K562 (cell line): Measurements from ENCODE around the gene MLX. TPM values are rescaled to one million over a fixed set of nuclear protein-coding genes. Genes with fewer than 3 reads are reported as not detected.

Experiments used
- CBFA2T3 ChIP-seq: fragments of 450-650 bp; IDR thresholded peaks from 2 replicates; pipeline ENCODE4 v1.6.1; 2017
- CBX1 ChIP-seq: sonication (generic); IDR thresholded peaks from 2 replicates; pipeline ENCODE4 v1.6.1; 2016; ENCODE audit warnings: antibody characterized with exemption, low read depth, mild to moderate bottlenecking
- FOXJ3 ChIP-seq: sonication (generic); formaldehyde crosslinking; IDR thresholded peaks from 2 replicates; pipeline ENCODE4 v1.4.0; 2020; ENCODE audit warnings: mild to moderate bottlenecking, missing genetic modification reagents
- FOXM1 ChIP-seq, 2 experiments: fragments of 450-650 bp in 1 of 2; sonication (generic) in 1 of 2; formaldehyde crosslinking in 1 of 2; IDR thresholded peaks; 2 replicates each; pipeline versions ENCODE4 v1.6.1 to v1.9.0; 2017 to 2022; ENCODE audit warnings: low read depth in 2 of 2, mild to moderate bottlenecking in 2 of 2, missing genetic modification reagents in 1 of 2, moderate library complexity in 1 of 2
- JUNB ChIP-seq: fragments of 450-650 bp; formaldehyde crosslinking; conservative IDR thresholded peaks from 2 replicates; pipeline ENCODE4 v1.4.0; 2020; ENCODE audit warnings: mild to moderate bottlenecking
- KAT2B ChIP-seq: IDR thresholded peaks from one replicate; pipeline ENCODE4 v1.6.1; 2012; ENCODE audit warnings: low read depth, mild to moderate bottlenecking, control low read depth, inconsistent platforms, low read length, moderate library complexity
- NFIX ChIP-seq: fragments of 250-450 bp; sonication (Bioruptor Pico); IDR thresholded peaks from 2 replicates; pipeline ENCODE4 v1.4.0; 2020; ENCODE audit warnings: low read depth, mild to moderate bottlenecking, moderate library complexity
- NFRKB ChIP-seq: fragments of 450-650 bp; IDR thresholded peaks from 2 replicates; pipeline ENCODE4 v1.6.1; 2016; ENCODE audit warnings: low read depth
- ZNF174 ChIP-seq: fragments of 250-450 bp; sonication (Bioruptor Pico); IDR thresholded peaks from 2 replicates; pipeline ENCODE4 v1.4.0; 2020; ENCODE audit warnings: mild to moderate bottlenecking
- ZNF57 ChIP-seq: fragments of 450-650 bp; formaldehyde crosslinking; IDR thresholded peaks from 2 replicates; pipeline ENCODE4 v1.4.0; 2020; ENCODE audit warnings: mild to moderate bottlenecking, moderate library complexity
- polyA plus RNA-seq, 8 experiments: library from polyadenylated mRNA; depleted of rRNA in 4 of 8; stranded (reverse) in 5 of 8; unstranded in 3 of 8; fragments of >200 nt; fragmentation: Nextera tagmentation in 2 of 8; fragmentation: Illumina TruSeq in 1 of 8; extraction: Ambion mirVana in 2 of 8; extraction: Trizol in 1 of 8; gene quantifications; 2 replicates each; pipeline versions ENCODE4 v1.2.1 to v1.2.3, GENCODE V29; 2011 to 2014; ENCODE audit warnings: inconsistent platforms in 1 of 8, missing spikeins in 1 of 8
- total RNA-seq, 7 experiments: library from RNA; depleted of rRNA in 6 of 7; stranded (reverse); fragments of >200 nt in 6 of 7; fragmentation: Illumina TruSeq in 2 of 7; extraction: Trizol in 2 of 7; gene quantifications; 2 replicates each; pipeline versions ENCODE4 v1.2.1 to v1.2.3, GENCODE V29; 2011 to 2021; ENCODE audit warnings: low replicate concordance in 1 of 7
- TF ChIP-seq, protein P1 (sequence below), 2 experiments: fragments of 150-350 bp in 1 of 2; IDR thresholded peaks; 2 replicates each; pipeline ENCODE4 v1.6.1; 2012 to 2016; ENCODE audit warnings: low read depth in 2 of 2, low read length in 2 of 2, mild to moderate bottlenecking in 1 of 2, moderate library complexity in 1 of 2
- TF ChIP-seq, protein P2 (sequence below): fragments of 450-650 bp; IDR thresholded peaks from 2 replicates; pipeline ENCODE4 v1.6.1; 2016; ENCODE audit warnings: mild to moderate bottlenecking, moderate library complexity
- TF ChIP-seq, protein P3 (sequence below), 2 experiments: fragments of 450-650 bp; IDR thresholded peaks; 2 replicates each; pipeline ENCODE4 v1.6.1; 2016

Gene MLX
- total and polyA plus RNA-seq, 9 of the 15 experiments (the other 6 are each of a cell fraction or from before 2014, with no cell fraction given), result 42.9 to 100 (median 58.9) TPM

DNA sequence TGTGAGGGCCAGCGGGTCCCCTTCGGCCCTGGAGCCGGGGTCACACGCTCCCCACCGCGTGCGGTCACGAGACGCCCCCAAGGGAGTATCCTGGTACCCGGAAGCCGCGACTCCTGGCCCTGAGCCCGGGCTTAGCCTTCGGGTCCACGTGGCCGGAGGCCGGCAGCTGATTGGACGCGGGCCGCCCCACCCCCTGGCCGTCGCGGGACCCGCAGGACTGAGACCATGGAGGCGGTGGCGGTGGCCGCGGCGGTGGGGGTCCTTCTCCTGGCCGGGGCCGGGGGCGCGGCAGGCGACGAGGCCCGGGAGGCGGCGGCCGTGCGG, 30.9 kb upstream of the MLX start, which contains the start of gene NAGLU (continued):
- TF ChIP-seq, protein P1, sequence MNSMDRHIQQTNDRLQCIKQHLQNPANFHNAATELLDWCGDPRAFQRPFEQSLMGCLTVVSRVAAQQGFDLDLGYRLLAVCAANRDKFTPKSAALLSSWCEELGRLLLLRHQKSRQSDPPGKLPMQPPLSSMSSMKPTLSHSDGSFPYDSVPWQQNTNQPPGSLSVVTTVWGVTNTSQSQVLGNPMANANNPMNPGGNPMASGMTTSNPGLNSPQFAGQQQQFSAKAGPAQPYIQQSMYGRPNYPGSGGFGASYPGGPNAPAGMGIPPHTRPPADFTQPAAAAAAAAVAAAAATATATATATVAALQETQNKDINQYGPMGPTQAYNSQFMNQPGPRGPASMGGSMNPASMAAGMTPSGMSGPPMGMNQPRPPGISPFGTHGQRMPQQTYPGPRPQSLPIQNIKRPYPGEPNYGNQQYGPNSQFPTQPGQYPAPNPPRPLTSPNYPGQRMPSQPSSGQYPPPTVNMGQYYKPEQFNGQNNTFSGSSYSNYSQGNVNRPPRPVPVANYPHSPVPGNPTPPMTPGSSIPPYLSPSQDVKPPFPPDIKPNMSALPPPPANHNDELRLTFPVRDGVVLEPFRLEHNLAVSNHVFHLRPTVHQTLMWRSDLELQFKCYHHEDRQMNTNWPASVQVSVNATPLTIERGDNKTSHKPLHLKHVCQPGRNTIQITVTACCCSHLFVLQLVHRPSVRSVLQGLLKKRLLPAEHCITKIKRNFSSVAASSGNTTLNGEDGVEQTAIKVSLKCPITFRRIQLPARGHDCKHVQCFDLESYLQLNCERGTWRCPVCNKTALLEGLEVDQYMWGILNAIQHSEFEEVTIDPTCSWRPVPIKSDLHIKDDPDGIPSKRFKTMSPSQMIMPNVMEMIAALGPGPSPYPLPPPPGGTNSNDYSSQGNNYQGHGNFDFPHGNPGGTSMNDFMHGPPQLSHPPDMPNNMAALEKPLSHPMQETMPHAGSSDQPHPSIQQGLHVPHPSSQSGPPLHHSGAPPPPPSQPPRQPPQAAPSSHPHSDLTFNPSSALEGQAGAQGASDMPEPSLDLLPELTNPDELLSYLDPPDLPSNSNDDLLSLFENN (IDR thresholded peaks at IDR 0.05; ENCODE audit: low read depth in 2 of 2, low read length in 2 of 2), result no peak
- TF ChIP-seq FOXJ3 (no peak), NFRKB (no peak), KAT2B (no peak), NFIX (CRISPR knock-in tag) (no peak), FOXM1 (IDR thresholded peaks at IDR 0.05; ENCODE audit: low read depth) (no peak), FOXM1 (CRISPR knock-in tag; IDR thresholded peaks at IDR 0.05; ENCODE audit: low read depth) (no peak), JUNB (no peak), CBFA2T3 (0 out of 2 replicates have a peak, but pooled peaks have one; percentile 20), ZNF174 (CRISPR knock-in tag) (no peak), CBX1 (no peak), ZNF57 (no peak)
- TF ChIP-seq, protein P2, sequence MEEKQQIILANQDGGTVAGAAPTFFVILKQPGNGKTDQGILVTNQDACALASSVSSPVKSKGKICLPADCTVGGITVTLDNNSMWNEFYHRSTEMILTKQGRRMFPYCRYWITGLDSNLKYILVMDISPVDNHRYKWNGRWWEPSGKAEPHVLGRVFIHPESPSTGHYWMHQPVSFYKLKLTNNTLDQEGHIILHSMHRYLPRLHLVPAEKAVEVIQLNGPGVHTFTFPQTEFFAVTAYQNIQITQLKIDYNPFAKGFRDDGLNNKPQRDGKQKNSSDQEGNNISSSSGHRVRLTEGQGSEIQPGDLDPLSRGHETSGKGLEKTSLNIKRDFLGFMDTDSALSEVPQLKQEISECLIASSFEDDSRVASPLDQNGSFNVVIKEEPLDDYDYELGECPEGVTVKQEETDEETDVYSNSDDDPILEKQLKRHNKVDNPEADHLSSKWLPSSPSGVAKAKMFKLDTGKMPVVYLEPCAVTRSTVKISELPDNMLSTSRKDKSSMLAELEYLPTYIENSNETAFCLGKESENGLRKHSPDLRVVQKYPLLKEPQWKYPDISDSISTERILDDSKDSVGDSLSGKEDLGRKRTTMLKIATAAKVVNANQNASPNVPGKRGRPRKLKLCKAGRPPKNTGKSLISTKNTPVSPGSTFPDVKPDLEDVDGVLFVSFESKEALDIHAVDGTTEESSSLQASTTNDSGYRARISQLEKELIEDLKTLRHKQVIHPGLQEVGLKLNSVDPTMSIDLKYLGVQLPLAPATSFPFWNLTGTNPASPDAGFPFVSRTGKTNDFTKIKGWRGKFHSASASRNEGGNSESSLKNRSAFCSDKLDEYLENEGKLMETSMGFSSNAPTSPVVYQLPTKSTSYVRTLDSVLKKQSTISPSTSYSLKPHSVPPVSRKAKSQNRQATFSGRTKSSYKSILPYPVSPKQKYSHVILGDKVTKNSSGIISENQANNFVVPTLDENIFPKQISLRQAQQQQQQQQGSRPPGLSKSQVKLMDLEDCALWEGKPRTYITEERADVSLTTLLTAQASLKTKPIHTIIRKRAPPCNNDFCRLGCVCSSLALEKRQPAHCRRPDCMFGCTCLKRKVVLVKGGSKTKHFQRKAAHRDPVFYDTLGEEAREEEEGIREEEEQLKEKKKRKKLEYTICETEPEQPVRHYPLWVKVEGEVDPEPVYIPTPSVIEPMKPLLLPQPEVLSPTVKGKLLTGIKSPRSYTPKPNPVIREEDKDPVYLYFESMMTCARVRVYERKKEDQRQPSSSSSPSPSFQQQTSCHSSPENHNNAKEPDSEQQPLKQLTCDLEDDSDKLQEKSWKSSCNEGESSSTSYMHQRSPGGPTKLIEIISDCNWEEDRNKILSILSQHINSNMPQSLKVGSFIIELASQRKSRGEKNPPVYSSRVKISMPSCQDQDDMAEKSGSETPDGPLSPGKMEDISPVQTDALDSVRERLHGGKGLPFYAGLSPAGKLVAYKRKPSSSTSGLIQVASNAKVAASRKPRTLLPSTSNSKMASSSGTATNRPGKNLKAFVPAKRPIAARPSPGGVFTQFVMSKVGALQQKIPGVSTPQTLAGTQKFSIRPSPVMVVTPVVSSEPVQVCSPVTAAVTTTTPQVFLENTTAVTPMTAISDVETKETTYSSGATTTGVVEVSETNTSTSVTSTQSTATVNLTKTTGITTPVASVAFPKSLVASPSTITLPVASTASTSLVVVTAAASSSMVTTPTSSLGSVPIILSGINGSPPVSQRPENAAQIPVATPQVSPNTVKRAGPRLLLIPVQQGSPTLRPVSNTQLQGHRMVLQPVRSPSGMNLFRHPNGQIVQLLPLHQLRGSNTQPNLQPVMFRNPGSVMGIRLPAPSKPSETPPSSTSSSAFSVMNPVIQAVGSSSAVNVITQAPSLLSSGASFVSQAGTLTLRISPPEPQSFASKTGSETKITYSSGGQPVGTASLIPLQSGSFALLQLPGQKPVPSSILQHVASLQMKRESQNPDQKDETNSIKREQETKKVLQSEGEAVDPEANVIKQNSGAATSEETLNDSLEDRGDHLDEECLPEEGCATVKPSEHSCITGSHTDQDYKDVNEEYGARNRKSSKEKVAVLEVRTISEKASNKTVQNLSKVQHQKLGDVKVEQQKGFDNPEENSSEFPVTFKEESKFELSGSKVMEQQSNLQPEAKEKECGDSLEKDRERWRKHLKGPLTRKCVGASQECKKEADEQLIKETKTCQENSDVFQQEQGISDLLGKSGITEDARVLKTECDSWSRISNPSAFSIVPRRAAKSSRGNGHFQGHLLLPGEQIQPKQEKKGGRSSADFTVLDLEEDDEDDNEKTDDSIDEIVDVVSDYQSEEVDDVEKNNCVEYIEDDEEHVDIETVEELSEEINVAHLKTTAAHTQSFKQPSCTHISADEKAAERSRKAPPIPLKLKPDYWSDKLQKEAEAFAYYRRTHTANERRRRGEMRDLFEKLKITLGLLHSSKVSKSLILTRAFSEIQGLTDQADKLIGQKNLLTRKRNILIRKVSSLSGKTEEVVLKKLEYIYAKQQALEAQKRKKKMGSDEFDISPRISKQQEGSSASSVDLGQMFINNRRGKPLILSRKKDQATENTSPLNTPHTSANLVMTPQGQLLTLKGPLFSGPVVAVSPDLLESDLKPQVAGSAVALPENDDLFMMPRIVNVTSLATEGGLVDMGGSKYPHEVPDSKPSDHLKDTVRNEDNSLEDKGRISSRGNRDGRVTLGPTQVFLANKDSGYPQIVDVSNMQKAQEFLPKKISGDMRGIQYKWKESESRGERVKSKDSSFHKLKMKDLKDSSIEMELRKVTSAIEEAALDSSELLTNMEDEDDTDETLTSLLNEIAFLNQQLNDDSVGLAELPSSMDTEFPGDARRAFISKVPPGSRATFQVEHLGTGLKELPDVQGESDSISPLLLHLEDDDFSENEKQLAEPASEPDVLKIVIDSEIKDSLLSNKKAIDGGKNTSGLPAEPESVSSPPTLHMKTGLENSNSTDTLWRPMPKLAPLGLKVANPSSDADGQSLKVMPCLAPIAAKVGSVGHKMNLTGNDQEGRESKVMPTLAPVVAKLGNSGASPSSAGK, result peak; percentile 85; the same call in 1 of the 2 replicates
- TF ChIP-seq, protein P3, sequence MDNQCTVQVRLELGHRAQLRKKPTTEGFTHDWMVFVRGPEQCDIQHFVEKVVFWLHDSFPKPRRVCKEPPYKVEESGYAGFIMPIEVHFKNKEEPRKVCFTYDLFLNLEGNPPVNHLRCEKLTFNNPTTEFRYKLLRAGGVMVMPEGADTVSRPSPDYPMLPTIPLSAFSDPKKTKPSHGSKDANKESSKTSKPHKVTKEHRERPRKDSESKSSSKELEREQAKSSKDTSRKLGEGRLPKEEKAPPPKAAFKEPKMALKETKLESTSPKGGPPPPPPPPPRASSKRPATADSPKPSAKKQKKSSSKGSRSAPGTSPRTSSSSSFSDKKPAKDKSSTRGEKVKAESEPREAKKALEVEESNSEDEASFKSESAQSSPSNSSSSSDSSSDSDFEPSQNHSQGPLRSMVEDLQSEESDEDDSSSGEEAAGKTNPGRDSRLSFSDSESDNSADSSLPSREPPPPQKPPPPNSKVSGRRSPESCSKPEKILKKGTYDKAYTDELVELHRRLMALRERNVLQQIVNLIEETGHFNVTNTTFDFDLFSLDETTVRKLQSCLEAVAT (IDR thresholded peaks at IDR 0.05), result no peak
